Suprapubic skin (tissue), 4 donors: Measurements from ENCODE around the gene LYZL2. TPM values are rescaled to one million over a fixed set of nuclear protein-coding genes. Genes with fewer than 3 reads are reported as not detected.
"Not testable (repeated sequence)": the region's sequence is repeated elsewhere in the genome, so short reads cannot be mapped to it uniquely, and the experiment has no call there.

Source experiments
- DNase-seq, 2 donors: peaks; one replicate each; pipeline ENCODE4 v3.0.0-alpha.2; 2019; ENCODE audit warnings: low spot score in 2 of 2
- H3K27ac ChIP-seq: fragments of 200-600 bp; sonication (generic); one replicate; pipeline ENCODE4 v1.5.1; 2019
- H3K27me3 ChIP-seq: fragments of 200-600 bp; sonication (generic); one replicate; pipeline ENCODE4 v1.5.1; 2019
- H3K36me3 ChIP-seq: fragments of 200-600 bp; sonication (generic); one replicate; pipeline ENCODE4 v1.5.1; 2019
- H3K4me1 ChIP-seq: fragments of 200-600 bp; sonication (generic); one replicate; pipeline ENCODE4 v1.5.1; 2019
- H3K4me3 ChIP-seq: fragments of 200-600 bp; sonication (generic); one replicate; pipeline ENCODE4 v1.5.1; 2019; ENCODE audit warnings: mild to moderate bottlenecking
- H3K9me3 ChIP-seq: fragments of 200-600 bp; sonication (generic); one replicate; pipeline ENCODE4 v1.5.1; 2019
- EP300 ChIP-seq: sonication (generic); formaldehyde crosslinking; IDR thresholded peaks from one replicate; pipeline ENCODE4 v1.6.1; 2017; ENCODE audit warnings: antibody characterized with exemption
- POLR2A ChIP-seq, 2 donors: fragments of 450-650 bp; IDR thresholded peaks; one replicate each; pipeline ENCODE4 v1.6.1; 2017; ENCODE audit warnings: antibody characterized with exemption in 2 of 2, mild to moderate bottlenecking in 2 of 2, moderate library complexity in 2 of 2
- POLR2AphosphoS5 ChIP-seq, 3 donors: sonication (generic); formaldehyde crosslinking; IDR thresholded peaks; one replicate each; pipeline ENCODE4 v1.6.1; 2017; ENCODE audit warnings: antibody characterized with exemption in 3 of 3
- WGBS: methylation state at CpG from one replicate; pipeline ENCODE4 v1.1.5; 2018; 5-methylcytosine and 5-hydroxymethylcytosine counted together
- total RNA-seq, 4 donors: library from RNA; depleted of rRNA; stranded (reverse); fragments of >200 nt; gene quantifications; one replicate each; pipeline ENCODE4 v1.1.0, GENCODE V29; 2016
- TF ChIP-seq, protein P1 (sequence below), 2 donors: fragments of 200-600 bp in 1 of 2; fragments of 450-650 bp in 1 of 2; sonication (generic) in 1 of 2; IDR thresholded peaks; one replicate each; pipeline ENCODE4 v1.5.1; 2016 to 2019; ENCODE audit warnings: antibody characterized with exemption in 2 of 2, mild to moderate bottlenecking in 1 of 2, moderate library complexity in 1 of 2

The LYZL2 gene
- total RNA-seq, 4 donors from 2014 or later = not detected

DNA sequence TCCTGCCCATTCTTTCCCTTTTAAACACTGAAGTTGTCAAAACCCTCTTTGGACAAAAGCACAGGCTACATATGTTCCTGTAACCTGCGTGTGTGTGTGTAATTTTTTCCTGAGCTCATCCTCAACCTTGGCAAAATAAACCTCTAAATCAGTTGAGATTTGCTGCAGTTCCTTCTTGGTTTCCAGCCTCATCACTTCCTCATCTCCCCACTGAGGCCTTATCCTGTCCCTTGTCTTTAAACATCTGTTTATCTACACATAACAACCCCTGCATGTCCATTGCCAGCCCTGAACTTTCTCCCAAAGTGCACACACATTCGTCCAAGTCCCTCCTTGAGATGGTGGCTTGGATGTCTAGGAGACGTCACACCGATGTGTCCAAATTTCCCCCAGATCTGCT, 35.5 kb downstream of the LYZL2 start:
- no peak overlapping the region for H3K4me3 ChIP-seq
- no peaks in the 10 kb centered on the region for H3K27me3 ChIP-seq
- H3K4me1 ChIP-seq = peaks cover 2% of the 10 kb centered on the region
- no peaks in the 10 kb centered on the region for H3K36me3 ChIP-seq
- no peak for TF ChIP-seq POLR2AphosphoS5 (IDR thresholded peaks at IDR 0.05)
- no peak for TF ChIP-seq EP300
- no peak for TF ChIP-seq POLR2A (IDR thresholded peaks at IDR 0.05)
- TF ChIP-seq, protein P1, sequence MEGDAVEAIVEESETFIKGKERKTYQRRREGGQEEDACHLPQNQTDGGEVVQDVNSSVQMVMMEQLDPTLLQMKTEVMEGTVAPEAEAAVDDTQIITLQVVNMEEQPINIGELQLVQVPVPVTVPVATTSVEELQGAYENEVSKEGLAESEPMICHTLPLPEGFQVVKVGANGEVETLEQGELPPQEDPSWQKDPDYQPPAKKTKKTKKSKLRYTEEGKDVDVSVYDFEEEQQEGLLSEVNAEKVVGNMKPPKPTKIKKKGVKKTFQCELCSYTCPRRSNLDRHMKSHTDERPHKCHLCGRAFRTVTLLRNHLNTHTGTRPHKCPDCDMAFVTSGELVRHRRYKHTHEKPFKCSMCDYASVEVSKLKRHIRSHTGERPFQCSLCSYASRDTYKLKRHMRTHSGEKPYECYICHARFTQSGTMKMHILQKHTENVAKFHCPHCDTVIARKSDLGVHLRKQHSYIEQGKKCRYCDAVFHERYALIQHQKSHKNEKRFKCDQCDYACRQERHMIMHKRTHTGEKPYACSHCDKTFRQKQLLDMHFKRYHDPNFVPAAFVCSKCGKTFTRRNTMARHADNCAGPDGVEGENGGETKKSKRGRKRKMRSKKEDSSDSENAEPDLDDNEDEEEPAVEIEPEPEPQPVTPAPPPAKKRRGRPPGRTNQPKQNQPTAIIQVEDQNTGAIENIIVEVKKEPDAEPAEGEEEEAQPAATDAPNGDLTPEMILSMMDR (IDR thresholded peaks at IDR 0.05) = no peak
- no peak for DNase-seq
- 76% methylated on average over 4 of the region's 4 CpGs for WGBS
- no peaks in the 10 kb centered on the region for H3K9me3 ChIP-seq
- no peak overlapping the region for H3K27ac ChIP-seq

- H3K36me3 ChIP-seq, DNase-seq, H3K9me3 ChIP-seq, H3K4me3 ChIP-seq, H3K27me3 ChIP-seq, H3K27ac ChIP-seq, H3K4me1 ChIP-seq: not testable (repeated sequence)
- 48% methylated on average over 3 of the region's 3 CpGs for WGBS
Observed at GRCh38 chr10:30592770-30593169, 36.8 kb downstream of the LYZL2 start.

GRCh38 chr10:30591249-30591670, 38.3 kb downstream of the LYZL2 start:
- no peak overlapping the region for H3K27ac ChIP-seq
- peak in 1 of 2 donors; percentile 6 for DNase-seq
- no peaks in the 10 kb centered on the region for H3K27me3 ChIP-seq
- peaks cover 5% of the 10 kb centered on the region for H3K4me1 ChIP-seq
- no peaks in the 10 kb centered on the region for H3K9me3 ChIP-seq
- WGBS = 0% methylated on average over 5 of the region's 5 CpGs
- no peak for TF ChIP-seq POLR2AphosphoS5 (IDR thresholded peaks at IDR 0.05)
- TF ChIP-seq, protein P1 (IDR thresholded peaks at IDR 0.05) = peak; percentile 66 to 86
- no peak overlapping the region for H3K4me3 ChIP-seq
- no peaks in the 10 kb centered on the region for H3K36me3 ChIP-seq

GRCh38 chr10:30589441-30589840, 40.1 kb downstream of the LYZL2 start:
- no peak overlapping the region for H3K27ac ChIP-seq
- 86% methylated on average over 7 of the region's 7 CpGs for WGBS
- H3K9me3 ChIP-seq = no peaks in the 10 kb centered on the region
- no peak overlapping the region for H3K4me3 ChIP-seq
- peaks cover 5% of the 10 kb centered on the region for H3K4me1 ChIP-seq
- TF ChIP-seq POLR2AphosphoS5 (IDR thresholded peaks at IDR 0.05) = no peak
- TF ChIP-seq, protein P1 (IDR thresholded peaks at IDR 0.05) = no peak
- no peak for TF ChIP-seq POLR2A (IDR thresholded peaks at IDR 0.05)
- no peak for TF ChIP-seq EP300
- DNase-seq = peak in 1 of 2 donors; percentile 45
- no peaks in the 10 kb centered on the region for H3K36me3 ChIP-seq
- no peaks in the 10 kb centered on the region for H3K27me3 ChIP-seq

DNA sequence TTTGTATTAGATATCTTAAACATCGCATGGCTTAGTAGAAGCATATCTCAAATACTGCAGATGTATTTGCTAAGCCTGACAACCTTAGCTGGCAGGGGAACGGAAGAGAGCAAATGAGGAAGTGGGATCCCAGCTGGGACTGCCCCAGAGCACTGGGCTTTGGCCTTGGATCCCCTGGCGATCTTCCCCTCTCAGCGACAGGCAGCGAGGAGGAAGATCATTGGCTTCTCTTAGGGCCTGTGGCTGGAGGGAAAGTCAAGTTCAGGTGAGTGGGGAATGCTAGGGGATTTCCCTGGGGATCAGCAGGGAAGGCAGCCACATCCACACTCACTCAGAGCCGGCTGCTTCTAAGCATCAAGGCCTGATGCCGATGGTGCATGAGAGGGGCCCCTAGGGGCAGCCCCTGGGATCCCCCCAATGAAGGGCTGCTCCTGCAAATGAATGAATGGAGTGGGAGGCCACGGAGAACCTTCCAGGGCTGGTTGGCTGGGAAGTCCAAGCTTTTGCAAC, 42.0 kb downstream of the LYZL2 start:
- no peak overlapping the region for H3K27ac ChIP-seq
- 40% methylated on average over 6 of the region's 8 CpGs for WGBS

More for the DNA sequence above, 42.0 kb downstream of the LYZL2 start:
- peaks cover 17% of the 10 kb centered on the region for H3K4me1 ChIP-seq
- H3K4me3 ChIP-seq = no peak overlapping the region
- no peaks in the 10 kb centered on the region for H3K36me3 ChIP-seq
- no peaks in the 10 kb centered on the region for H3K9me3 ChIP-seq
- DNase-seq = no peak
- H3K27me3 ChIP-seq = no peaks in the 10 kb centered on the region
- TF ChIP-seq, protein P1 (IDR thresholded peaks at IDR 0.05) = no peak
- TF ChIP-seq POLR2A (IDR thresholded peaks at IDR 0.05) (no peak), POLR2AphosphoS5 (IDR thresholded peaks at IDR 0.05) (no peak), EP300 (no peak)
